ENCODE measurements around the gene KMT2A. TPM values are rescaled to one million over a fixed set of nuclear protein-coding genes. Genes with fewer than 3 reads are reported as not detected.
A peak's percentile ranks its signal among the peaks of the same experiment; 100 is the strongest.

Gene KMT2A
- total RNA-seq, 2 experiments from 2014 or later = 135 to 140 TPM

- ATAC-seq (ENCODE audit: poor library complexity) (no peak), DNase-seq (no peak)
- H3K36me3 ChIP-seq (ENCODE audit: insufficient read depth, low read length) = peaks cover 19% of the 10 kb centered on the region
- Mint-ChIP-seq H3K36me3 (ENCODE audit: low read depth) (peaks cover 39% of the 10 kb centered on the region), H3K27me3 (no peaks in the 10 kb centered on the region), H3K4me3 (no peak overlapping the region), H3K4me1 (ENCODE audit: low read depth) (peaks cover 49% of the 10 kb centered on the region), H3K9me3 (no peaks in the 10 kb centered on the region), H3K27ac (peak overlapping the region; percentile 52)
- CTCF ChIA-PET = interaction anchor here (0.6 kb wide), 1 partner anchor 169 kb away, joined by 3 read pairs; no protein-coding TSS in a partner anchor
- H3K4me3 ChIP-seq (ENCODE audit: low read length) = no peak overlapping the region
- no peak overlapping the region for H3K27ac ChIP-seq (ENCODE audit: low read depth in 1 of 2, low read length in 2 of 2)
- intact Hi-C loops (cut with DNase I, micrococcal nuclease) = no loop called here
- H3K9me3 ChIP-seq (ENCODE audit: control insufficient read depth in 1 of 2, insufficient read depth in 1 of 2, low read length in 2 of 2) = no peaks in the 10 kb centered on the region
- no peaks in the 10 kb centered on the region for H3K27me3 ChIP-seq (ENCODE audit: control insufficient read depth in 1 of 2, insufficient read depth in 2 of 2, low read length in 2 of 2)
- H3K4me1 ChIP-seq (ENCODE audit: insufficient read depth, low read length) = peaks cover 24% of the 10 kb centered on the region
- POLR2A ChIA-PET = no interaction called here
- TF ChIP-seq, protein P1, sequence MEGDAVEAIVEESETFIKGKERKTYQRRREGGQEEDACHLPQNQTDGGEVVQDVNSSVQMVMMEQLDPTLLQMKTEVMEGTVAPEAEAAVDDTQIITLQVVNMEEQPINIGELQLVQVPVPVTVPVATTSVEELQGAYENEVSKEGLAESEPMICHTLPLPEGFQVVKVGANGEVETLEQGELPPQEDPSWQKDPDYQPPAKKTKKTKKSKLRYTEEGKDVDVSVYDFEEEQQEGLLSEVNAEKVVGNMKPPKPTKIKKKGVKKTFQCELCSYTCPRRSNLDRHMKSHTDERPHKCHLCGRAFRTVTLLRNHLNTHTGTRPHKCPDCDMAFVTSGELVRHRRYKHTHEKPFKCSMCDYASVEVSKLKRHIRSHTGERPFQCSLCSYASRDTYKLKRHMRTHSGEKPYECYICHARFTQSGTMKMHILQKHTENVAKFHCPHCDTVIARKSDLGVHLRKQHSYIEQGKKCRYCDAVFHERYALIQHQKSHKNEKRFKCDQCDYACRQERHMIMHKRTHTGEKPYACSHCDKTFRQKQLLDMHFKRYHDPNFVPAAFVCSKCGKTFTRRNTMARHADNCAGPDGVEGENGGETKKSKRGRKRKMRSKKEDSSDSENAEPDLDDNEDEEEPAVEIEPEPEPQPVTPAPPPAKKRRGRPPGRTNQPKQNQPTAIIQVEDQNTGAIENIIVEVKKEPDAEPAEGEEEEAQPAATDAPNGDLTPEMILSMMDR (IDR thresholded peaks at IDR 0.05) = no peak
These were observed 90.4 kb downstream of the KMT2A start for GRCh38 chr11:118526688-118527087.

DNA sequence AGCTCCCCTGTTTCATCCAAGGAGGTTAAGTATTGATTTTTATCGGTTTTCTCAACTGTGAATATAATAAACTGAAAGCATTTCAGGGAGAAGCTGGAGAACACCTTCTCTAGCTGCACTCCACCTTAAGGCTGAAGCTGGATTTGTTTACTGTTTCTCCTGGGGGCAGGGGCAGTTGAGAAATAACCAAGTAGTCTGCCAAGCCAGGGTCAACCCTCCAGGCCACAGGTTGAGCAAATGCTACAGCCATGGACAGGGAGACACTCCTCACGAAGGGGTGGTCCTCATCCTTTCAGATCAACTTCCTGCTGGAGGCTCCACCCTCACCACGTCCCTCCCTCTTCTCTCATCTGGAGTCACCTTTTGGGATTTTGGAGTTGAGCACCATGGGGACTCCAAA lies 90.8 kb downstream of the KMT2A start, which contains the start of gene TTC36:
TTC36 (plus strand) TSS at position 366 of the 400 bp plus-strand sequence; CDS start at position 387, 21 bp downstream.
- peaks cover 35% of the 10 kb centered on the region for H3K36me3 Mint-ChIP-seq (ENCODE audit: low read depth)
- TF ChIP-seq, protein P1 (IDR thresholded peaks at IDR 0.05) = no peak
- H3K4me1 Mint-ChIP-seq (ENCODE audit: low read depth) = peaks cover 52% of the 10 kb centered on the region
- no peaks in the 10 kb centered on the region for H3K9me3 ChIP-seq (ENCODE audit: control insufficient read depth in 1 of 2, insufficient read depth in 1 of 2, low read length in 2 of 2)
- H3K4me1 ChIP-seq (ENCODE audit: insufficient read depth, low read length) = peaks cover 29% of the 10 kb centered on the region
- no peak within 1 kb of the TSS for H3K4me3 ChIP-seq (ENCODE audit: low read length)
- H3K27ac ChIP-seq (ENCODE audit: low read depth in 1 of 2, low read length in 2 of 2) = no peak within 1 kb of the TSS
- DNase-seq (no peak), ATAC-seq (ENCODE audit: poor library complexity) (no peak)
- H3K9me3 Mint-ChIP-seq = no peaks in the 10 kb centered on the region
- H3K27me3 ChIP-seq (ENCODE audit: control insufficient read depth in 1 of 2, insufficient read depth in 2 of 2, low read length in 2 of 2) = no peaks in the 10 kb centered on the region
- POLR2A ChIA-PET = no interaction called here
- peaks cover 15% of the 10 kb centered on the region for H3K36me3 ChIP-seq (ENCODE audit: insufficient read depth, low read length)
- intact Hi-C loops (cut with DNase I, micrococcal nuclease) = no loop called here
- CTCF ChIA-PET = no interaction called here
- H3K27me3 Mint-ChIP-seq = no peaks in the 10 kb centered on the region
- peak within 1 kb of the TSS; percentile 52 for H3K27ac Mint-ChIP-seq
- H3K4me3 Mint-ChIP-seq = peak within 1 kb of the TSS; percentile 62

DNA sequence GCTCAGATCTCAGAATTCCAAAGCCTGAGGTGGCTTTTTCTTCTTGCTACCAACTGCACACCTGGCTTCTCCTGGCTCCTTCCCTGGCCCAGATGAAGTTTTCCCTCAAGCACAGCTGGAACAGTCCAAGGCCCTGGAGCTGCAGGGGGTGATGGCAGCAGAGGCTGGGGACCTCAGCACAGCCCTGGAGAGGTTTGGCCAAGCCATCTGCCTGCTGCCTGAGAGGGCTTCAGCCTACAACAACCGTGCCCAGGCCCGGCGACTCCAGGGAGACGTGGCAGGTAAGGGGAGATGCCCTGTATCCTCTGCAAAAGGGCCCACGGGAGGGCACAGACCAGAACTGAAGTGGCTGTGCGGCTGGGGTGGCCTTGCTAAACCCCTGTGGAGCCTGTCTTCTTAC lies 92.2 kb downstream of the KMT2A start:
- ChIA-PET POLR2A (no interaction called here), CTCF (no interaction called here)
- peaks cover 52% of the 10 kb centered on the region for H3K4me1 Mint-ChIP-seq (ENCODE audit: low read depth)
- H3K4me3 ChIP-seq (ENCODE audit: low read length) = no peak overlapping the region
- DNase-seq (no peak), ATAC-seq (ENCODE audit: poor library complexity) (no peak)
- TF ChIP-seq, protein P1 (IDR thresholded peaks at IDR 0.05) = no peak
- peaks cover 22% of the 10 kb centered on the region for H3K36me3 Mint-ChIP-seq (ENCODE audit: low read depth)
- H3K4me3 Mint-ChIP-seq = no peak overlapping the region
- no peak overlapping the region for H3K27ac ChIP-seq (ENCODE audit: low read depth in 1 of 2, low read length in 2 of 2)
- peaks cover 29% of the 10 kb centered on the region for H3K4me1 ChIP-seq (ENCODE audit: insufficient read depth, low read length)
- intact Hi-C loops (cut with DNase I, micrococcal nuclease) = no loop called here
- no peaks in the 10 kb centered on the region for H3K9me3 Mint-ChIP-seq
- peaks cover 2% of the 10 kb centered on the region for H3K36me3 ChIP-seq (ENCODE audit: insufficient read depth, low read length)
- H3K27ac Mint-ChIP-seq = no peak overlapping the region
- H3K27me3 Mint-ChIP-seq = no peaks in the 10 kb centered on the region
- no peaks in the 10 kb centered on the region for H3K27me3 ChIP-seq (ENCODE audit: control insufficient read depth in 1 of 2, insufficient read depth in 2 of 2, low read length in 2 of 2)
- no peaks in the 10 kb centered on the region for H3K9me3 ChIP-seq (ENCODE audit: control insufficient read depth in 1 of 2, insufficient read depth in 1 of 2, low read length in 2 of 2)

Data from CD4-positive, alpha-beta T cell (primary cell).